GM21529 (cell line): ENCODE data around the gene JMJD6.
"Not testable (repeated sequence)": the region's sequence is repeated elsewhere in the genome, so short reads cannot be mapped to it uniquely, and the experiment has no call there.

Experiments used
- ATAC-seq: cut with Tn5 transposase; IDR thresholded peaks from one replicate; pipeline ENCODE4 v1.9.1; 2021; ENCODE audit not compliant: unreplicated experiment

The JMJD6 gene

DNA sequence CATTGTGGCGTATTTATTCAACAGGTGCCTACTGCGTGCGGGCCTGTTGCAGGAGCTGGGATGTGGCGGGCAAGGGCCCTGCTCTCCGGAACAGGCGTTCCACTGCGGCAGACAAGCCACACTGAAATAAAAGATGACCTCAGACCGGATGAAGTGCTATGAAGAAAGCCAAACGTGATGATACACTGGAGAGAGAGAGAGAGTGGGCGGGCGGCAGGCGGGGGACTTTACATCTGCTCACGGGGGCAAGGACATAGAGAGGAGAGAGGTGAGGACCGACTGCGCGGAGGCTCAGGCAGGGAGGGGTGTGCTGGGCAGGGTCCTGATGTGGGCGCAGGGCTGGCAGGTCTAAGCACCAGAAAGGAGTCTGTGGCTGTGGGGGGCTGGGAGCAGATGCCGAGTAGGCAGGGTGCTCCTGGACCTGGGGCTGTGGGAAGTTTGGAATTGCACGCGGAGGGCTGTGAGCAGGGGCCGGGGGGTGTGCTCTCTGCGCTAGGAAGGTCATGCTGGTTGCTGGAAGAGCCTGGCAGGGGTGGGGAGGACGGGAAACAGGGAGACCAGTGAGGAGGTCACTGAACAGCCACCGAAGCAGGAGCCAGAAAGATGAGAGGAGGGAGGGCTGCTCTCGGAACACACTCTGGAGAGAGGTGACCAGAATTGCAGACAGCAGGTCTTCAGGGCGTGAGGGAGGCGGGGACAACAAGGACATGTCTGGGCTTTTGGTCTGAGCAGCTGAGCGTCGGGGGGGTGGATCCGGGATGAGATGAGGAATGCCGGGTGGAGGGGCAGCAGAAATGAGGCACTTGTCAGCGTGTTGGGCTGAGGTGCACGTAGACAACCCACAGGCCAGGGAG, 25.6 kb downstream of the JMJD6 start:
- no peak for ATAC-seq

GRCh38 chr17:76700270-76700616, 26.2 kb downstream of the JMJD6 start:
- no peak for ATAC-seq

DNA sequence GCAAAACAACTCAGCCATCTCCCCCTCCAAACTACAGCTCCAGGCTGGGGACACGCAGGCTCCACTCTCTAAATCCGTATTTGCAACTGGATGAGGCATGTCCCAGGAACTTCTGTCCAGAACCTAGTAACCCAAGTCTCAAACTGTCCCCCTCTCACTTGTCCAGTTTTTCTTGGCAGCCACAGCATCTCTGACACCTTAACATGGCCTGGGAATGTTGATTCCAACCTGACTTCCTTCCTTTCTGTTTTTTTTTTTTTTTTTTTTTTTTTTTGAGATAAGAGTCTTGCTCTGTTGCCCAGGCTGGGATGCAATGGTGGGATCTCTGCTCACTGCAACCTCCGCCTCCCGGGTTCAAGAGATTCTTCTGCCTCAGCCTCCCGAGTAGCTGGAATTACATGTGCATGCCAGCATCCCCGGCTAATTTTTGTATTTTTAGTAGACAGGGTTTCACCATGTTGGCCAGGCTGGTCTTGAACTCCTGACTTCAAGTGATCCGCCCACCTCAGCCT, 27.9 kb downstream of the JMJD6 start:
- ATAC-seq, result not testable (repeated sequence)

- ATAC-seq, result no peak
Observed at GRCh38 chr17:76697702-76698465, 28.5 kb downstream of the JMJD6 start.

- ATAC-seq, result peak; percentile 71
Observed at GRCh38 chr17:76696763-76697701, 29.4 kb downstream of the JMJD6 start.

DNA sequence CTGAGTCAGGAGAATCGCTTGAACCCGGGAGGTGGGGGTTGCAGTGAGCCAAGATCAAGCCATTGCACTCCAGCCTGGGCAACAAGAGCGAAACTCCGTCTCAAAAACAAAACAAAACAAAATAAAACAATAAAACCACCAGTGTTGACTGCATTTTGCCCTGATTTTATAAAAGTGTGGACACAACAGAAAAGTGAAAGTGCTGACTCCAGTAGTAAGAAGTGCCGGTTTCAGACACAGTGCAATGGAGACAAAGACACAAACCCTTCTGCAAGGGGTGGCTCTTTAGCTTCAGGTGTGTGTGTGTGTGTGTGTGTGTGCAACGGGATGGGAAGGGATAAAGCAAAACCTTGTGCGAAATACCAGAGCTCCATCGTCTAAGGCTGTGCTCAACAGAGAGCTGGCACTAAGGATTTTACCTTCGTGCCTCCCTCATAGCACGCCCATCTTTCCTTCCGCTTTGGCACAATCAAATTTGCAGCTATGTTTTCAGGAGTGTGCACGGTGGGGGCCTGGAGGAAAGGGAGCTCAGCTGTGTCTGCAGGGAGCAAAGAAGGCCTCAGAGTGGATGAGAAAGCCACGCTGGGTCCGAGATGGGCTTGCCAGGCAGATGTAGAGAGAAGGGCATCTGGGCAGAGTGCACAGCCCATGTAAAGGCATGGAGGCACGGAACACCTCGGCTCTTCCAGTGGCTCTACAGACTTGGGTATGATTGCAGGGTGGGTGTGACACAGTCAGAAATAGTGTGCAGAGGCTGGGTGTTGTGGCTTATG, 31.2 kb downstream of the JMJD6 start:
- no peak for ATAC-seq

DNA sequence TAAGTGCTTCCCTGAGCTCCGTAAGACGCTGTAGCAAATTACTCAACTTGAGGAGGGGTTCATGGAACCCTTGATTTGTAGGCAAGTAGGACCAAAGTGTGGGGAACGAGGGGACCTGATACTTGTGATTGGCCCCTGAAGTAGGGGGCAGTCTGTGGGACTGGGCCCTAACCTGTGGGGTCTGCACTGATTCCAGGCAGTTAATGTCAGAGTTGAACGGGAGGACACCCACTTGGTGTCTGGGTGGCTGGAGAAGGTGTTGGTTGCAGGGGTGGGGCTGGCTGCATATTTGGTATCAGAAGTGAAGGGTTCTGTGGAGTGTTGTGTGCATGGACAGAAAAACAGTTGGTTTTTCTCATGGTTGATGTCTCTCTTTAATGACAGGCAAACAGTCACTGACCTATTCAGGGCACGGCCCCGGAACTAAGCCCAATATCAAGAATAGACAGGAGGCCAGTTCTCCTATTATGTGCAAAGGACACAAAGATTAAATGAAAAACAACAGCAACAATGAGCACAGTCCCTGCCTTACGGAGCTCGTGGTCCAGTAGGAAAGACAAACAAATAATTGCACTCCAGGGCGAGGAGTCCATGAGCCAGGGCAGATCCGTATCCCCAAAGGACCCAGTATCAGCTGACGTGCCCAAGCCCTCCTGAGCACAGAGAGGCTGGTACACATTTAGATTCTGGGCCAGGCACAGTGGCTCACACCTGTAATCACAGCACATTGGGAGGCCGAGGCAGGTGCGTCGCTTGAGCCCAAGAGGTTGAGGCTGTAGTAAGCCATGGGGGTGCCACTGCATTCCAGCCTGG, 34.8 kb downstream of the JMJD6 start:
- ATAC-seq, result no peak

- ATAC-seq, result no peak
Observed at GRCh38 chr17:76690596-76691280, 35.7 kb downstream of the JMJD6 start.

- ATAC-seq, result no peak
Observed at GRCh38 chr17:76689859-76690258, 36.5 kb downstream of the JMJD6 start.

DNA sequence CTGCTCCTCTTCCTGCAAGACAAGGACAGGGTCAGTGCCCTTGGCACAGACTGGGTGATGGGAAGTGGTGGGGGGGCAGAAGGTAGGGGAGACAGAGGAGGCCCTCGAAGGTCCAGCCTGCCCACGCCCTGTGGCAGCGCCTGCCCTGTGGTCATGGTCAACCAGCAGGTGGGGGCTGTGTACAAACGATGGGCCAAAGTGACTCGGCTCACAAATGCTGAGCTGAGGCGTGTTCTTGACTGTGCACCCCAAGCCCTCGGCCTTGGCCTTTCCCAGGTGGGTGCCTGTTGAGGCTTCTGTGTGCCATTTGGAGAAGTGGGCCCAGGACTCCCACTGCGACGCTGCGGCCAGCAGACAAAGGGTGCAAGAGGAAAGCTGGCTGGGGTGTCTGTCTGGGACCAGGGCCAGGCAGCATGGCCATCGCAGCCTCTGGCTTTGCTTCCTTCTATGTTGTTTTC, 38.2 kb downstream of the JMJD6 start:
- no peak for ATAC-seq

GRCh38 chr17:76687298-76688164, 38.9 kb downstream of the JMJD6 start:
- ATAC-seq, result no peak

- ATAC-seq, result no peak
Observed at GRCh38 chr17:76686538-76687297, 39.7 kb downstream of the JMJD6 start.

DNA sequence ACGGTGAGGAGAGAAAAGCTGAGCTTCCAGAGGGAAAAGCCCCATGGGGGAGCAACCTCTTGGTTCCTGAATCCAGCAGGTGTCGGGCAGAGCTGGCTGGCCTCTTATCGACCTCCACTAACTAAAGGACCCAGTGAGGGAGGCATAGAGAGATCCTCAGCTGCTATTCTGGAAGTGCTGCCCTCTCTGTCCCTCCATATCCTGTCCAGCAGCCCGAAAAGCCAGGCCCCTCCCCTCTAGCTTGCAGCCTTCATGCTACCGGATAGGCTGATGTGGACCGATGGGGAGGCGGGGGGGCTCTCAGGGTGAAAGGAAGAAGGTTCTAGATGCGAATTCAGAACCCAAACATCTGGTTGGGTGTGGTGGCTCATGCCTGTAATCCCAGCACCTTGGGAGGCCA, 40.6 kb downstream of the JMJD6 start:
- ATAC-seq, result no peak

DNA sequence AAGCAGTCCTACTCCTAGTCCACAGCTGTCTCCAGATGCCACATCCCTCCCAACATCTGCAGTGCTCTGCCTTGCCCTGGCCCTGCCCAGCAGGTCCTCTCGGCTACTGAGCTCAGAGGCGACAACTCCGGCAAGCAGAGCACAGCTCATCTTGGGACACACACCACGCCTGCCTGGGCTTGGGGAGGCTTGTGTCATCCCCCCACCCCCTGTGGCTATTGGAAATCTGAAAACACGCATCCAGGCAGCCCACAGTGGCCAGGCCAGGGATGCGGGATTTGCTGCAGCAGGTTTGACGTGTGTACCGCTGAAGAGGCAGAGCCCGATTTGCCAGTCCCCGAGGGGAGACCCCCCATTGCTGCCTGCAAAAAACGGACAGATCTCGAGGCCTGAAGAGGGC, 41.0 kb downstream of the JMJD6 start:
- ATAC-seq, result no peak

DNA sequence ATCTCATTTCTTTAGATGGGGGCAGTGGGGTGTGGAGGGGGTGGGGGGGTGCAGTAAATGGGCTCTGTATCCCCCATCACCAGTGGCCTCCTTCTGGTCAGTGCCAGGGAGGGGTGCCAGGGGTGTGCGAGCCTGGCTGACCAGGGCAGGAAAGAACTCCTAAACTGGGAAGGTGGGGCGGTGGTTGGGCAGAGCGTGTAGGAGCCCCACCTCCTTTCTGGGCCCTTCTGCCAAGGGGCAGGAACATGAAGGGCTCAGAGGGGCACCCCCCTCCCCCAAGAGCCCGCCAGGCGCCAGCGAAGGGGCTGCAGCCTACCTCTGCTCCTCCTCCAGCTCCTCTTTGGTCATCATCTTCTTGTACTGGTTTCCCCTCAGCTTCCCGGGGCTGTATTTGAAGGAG, 41.6 kb downstream of the JMJD6 start:
- no peak for ATAC-seq

DNA sequence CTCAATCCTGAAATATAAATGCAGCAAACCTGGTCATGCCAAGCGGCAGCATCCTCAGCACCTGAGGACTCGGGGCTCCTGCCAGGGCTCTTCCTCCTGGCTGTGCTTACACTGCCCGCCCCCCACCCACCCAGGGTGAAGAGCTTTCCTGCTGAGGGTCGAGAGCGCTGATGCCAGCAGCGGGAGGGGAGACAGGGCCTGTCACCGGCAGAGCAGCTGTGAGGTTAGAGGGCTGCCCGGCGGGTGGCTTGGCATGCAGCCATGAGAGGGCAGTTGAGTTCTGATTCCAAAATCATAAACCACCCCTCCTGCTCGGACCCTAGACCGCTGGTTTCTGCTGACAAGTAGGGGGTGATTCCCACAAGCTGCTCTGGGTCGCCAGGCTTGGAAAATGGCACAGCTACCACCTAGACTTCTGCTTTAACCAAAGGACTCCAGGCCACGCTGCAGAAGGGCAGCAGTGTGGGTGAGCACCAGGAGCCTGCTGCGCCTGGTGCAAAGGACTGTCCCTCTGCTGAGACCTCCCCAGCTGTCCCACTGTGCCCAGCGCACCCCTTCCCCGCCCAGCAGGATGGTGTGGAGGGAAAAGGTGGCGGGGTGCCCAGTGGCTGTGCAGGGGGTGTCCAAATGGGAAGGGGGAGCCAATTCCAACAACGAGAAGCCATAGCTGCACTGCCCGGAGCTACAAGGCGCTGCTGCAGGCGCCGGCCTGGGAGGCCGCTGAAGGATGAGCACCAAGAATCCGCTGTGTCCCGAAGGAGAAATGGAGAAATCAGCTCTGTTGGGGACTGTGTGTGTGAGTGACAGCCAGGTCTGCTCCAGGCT, 42.3 kb downstream of the JMJD6 start:
- no peak for ATAC-seq
